Measurements from ENCODE around the gene ANXA2R. TPM values are rescaled to one million over a fixed set of nuclear protein-coding genes. Genes with fewer than 3 reads are reported as not detected.
"Not testable (repeated sequence)": the region's sequence is repeated elsewhere in the genome, so short reads cannot be mapped to it uniquely, and the experiment has no call there.

ANXA2R gene
- total RNA-seq, 2 experiments from 2014 or later: 39.2 to 41.1 TPM

DNA sequence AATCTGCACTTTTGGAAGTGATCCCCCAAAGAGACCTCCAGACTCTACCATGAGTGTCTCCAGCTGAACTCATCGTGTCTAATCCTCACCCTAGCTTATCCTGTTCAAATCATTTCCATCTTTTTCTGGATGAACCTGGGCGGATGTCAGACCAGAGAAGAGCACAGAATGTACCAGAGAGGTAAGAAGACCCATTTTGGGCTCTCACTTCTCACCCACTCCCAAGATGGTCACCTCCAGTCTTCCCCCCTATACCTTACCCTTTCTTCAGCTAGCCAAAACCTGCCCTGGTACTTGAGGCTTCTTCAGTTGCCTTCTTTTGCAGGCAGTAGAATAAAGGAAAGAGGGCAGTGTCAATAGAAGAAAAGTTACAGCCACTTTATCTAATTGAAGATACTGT lies 27.9 kb upstream of the ANXA2R start:
- H3K27ac Mint-ChIP-seq: peak overlapping the region; percentile 100
- POLR2A ChIA-PET: interaction anchor here (0.6 to 9.6 kb wide), 12 partner anchors 21 to 416 kb away, joined by 3 to 300 read pairs (median 14); partner anchors contain the start of genes ANXA2R, HMGCS1, TMEM267 and ZNF131
- ATAC-seq (ENCODE audit: low read depth) (no peak), DNase-seq (no peak)
- H3K9me3 Mint-ChIP-seq: no peaks in the 10 kb centered on the region
- H3K27me3 Mint-ChIP-seq: no peaks in the 10 kb centered on the region
- H3K4me1 Mint-ChIP-seq: peaks cover 27% of the 10 kb centered on the region
- H3K4me3 Mint-ChIP-seq: peak overlapping the region; percentile 99
- H3K36me3 Mint-ChIP-seq: peaks cover 21% of the 10 kb centered on the region

DNA sequence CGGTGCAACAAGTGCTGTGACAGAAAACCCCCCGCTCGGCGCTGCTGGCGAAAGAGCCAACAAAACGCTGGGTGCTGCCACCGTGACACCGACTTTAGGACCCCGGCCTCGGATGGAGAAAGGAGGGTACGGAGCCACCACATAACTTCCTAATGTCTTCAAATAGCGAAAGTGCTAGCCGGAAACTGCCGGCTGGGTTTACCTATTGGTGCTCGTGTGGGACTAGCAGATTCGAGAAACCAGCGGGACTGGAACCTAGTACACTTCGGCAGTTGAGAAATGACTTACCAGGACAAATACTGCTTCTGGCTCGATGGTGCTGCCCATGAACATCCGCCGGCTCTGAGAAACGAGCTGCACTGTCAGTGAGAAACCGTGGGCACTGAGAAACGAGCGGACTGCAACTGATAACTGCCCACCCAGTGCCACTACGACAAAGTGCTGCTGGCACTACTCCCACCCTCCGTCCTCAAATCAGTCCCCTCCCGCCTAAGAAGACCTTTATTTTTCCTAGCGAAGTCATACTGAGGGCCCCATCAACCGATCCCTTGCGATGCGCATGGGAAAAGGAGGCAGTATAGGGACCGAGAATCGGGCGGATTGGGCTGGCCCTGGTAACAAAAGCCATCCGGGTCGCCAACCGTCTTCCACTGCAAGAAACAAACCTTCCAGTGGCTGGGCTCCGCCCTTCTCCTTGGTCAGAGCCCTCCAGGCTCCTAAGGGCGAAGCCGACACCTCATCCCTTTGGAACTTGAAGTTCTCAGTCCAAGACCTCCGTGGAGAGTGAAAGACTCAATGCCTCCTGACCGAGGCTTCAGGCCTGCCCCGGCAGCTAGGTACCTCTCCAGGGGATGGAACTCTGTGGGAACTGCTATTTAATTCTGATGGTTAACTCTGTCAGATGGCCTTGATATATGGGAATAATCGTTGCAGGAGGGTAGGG lies 27.0 kb upstream of the ANXA2R start:
- Mint-ChIP-seq H3K27me3 (no peaks in the 10 kb centered on the region), H3K27ac (peak overlapping the region; percentile 100), H3K4me1 (peaks cover 30% of the 10 kb centered on the region), H3K4me3 (peak overlapping the region; percentile 99), H3K36me3 (peaks cover 20% of the 10 kb centered on the region), H3K9me3 (no peaks in the 10 kb centered on the region)
- POLR2A ChIA-PET: interaction anchor here (0.6 to 9.6 kb wide), 13 partner anchors 27 to 417 kb away, joined by 3 to 300 read pairs (median 26); partner anchors contain the start of genes ANXA2R, HMGCS1, TMEM267 and ZNF131
- DNase-seq (peak; percentile 85), ATAC-seq (ENCODE audit: low read depth) (peak; percentile 39)

DNA sequence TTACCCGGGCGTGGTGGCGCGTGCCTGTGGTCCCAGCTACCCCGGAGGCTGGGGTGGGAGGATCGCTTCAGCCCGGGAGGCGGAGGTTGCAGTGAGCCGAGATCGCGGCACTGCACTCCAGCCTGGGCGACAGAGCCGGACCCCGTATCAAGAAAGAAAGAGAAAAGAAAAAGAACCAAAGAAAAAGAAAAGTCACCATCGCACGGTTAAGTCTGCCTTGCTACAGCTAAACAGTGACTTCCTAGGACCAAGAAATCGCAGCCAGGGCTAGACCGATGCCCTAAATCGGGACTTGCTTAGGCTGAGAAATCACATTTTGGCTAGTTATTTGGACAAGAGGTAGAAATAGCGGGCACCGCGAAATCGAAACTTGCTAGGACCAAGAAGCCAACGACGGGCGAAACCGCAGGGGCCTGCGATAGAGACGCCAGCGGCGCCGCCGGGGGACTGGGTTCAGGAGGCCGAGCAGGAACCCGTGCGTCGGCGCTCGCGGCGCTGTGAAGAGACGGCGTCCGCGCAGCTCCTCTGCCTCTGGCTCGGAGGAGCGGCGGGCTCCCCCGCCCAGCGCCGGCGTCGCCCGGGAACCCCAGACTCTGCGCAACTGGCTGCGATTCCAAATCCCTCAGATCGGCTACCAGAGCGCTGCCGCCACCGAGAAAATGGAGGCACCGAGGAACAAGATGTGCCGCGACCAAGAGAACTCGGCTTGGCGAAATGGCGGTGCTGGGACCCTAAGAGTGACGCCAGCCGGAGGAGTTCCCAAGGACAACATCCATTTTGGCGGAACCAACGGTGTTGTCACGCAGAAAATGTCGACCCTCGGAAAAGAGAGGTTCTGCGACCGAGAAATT lies 26.1 kb upstream of the ANXA2R start:
- DNase-seq: peak; percentile 80
- H3K4me1 Mint-ChIP-seq: peaks cover 30% of the 10 kb centered on the region
- peak; percentile 36 for ATAC-seq (ENCODE audit: low read depth)
- peaks cover 21% of the 10 kb centered on the region for H3K36me3 Mint-ChIP-seq
- no peaks in the 10 kb centered on the region for H3K27me3 Mint-ChIP-seq
- POLR2A ChIA-PET: interaction anchor here (0.6 to 9.6 kb wide), 12 partner anchors 20 to 418 kb away, joined by 3 to 300 read pairs (median 41); partner anchors contain the start of genes ANXA2R, HMGCS1, TMEM267 and ZNF131
- H3K27ac Mint-ChIP-seq: peak overlapping the region; percentile 100
- peak overlapping the region; percentile 99 for H3K4me3 Mint-ChIP-seq
- no peaks in the 10 kb centered on the region for H3K9me3 Mint-ChIP-seq

DNA sequence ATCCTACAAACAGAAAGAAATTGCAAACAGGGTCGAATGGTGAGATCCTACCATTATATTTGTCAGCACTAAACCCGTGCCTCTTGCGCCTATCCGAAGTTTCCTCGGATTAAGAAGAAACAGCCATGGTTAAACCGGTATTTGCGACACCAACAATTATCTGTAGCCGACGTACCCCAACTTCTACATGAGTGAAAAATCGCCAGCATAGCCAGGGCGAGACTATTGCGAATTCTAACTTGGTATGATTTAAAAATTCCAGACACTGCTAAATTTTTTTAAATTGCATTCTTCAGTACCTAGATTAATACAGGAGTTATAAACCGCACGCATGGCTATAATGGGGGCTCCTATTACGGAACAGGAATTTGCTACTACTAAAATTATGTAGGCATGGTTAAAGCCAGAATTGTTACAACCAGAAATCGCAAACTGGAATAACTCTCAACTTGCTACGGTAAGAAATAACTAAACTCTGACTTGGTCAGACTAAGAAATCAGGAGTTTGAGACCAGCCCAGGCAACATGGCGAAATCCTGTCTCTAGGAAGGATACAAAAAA lies 25.3 kb upstream of the ANXA2R start:
- Mint-ChIP-seq H3K9me3 (no peaks in the 10 kb centered on the region), H3K27ac (peak overlapping the region; percentile 100), H3K36me3 (peaks cover 14% of the 10 kb centered on the region), H3K4me3 (peak overlapping the region; percentile 99), H3K27me3 (no peaks in the 10 kb centered on the region), H3K4me1 (peaks cover 25% of the 10 kb centered on the region)
- POLR2A ChIA-PET: interaction anchor here (0.6 to 9.6 kb wide), 17 partner anchors 14 to 419 kb away, joined by 3 to 300 read pairs (median 13); partner anchors contain the start of genes ANXA2R, HMGCS1, TMEM267 and ZNF131
- DNase-seq: no peak
- no peak for ATAC-seq (ENCODE audit: low read depth)

DNA sequence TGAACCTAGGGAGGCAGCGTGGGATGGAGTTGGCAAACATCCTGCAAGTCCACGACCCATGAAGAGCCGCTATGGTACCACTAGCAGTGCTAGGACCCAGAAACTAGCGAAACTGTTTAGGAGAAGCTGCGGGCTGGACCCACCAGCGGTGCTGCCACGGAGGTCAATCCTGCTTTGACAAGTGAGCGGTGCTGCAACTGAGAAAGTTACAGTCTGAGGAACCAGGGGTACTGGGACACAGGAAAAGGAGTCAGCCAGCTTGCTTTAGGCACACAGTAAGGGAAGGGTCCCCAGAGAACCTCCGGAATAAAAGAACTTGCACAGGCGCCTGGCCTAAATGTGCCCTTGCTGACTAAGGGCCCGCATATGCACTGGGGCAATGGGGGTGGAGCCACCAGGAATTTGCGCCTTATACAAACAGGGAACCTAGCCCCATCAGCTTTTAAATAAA lies 23.6 kb upstream of the ANXA2R start:
- POLR2A ChIA-PET: interaction anchor here (1.4 to 9.6 kb wide), 10 partner anchors 12 to 250 kb away, joined by 4 to 300 read pairs (median 58); partner anchors contain the start of genes ANXA2R, HMGCS1 and ZNF131
- ATAC-seq (ENCODE audit: low read depth): no peak
- Mint-ChIP-seq H3K4me1 (peaks cover 21% of the 10 kb centered on the region), H3K9me3 (peaks cover 7% of the 10 kb centered on the region), H3K36me3 (peaks cover 19% of the 10 kb centered on the region), H3K27me3 (no peaks in the 10 kb centered on the region), H3K4me3 (no peak overlapping the region), H3K27ac (peak overlapping the region; percentile 100)
- no peak for DNase-seq

DNA sequence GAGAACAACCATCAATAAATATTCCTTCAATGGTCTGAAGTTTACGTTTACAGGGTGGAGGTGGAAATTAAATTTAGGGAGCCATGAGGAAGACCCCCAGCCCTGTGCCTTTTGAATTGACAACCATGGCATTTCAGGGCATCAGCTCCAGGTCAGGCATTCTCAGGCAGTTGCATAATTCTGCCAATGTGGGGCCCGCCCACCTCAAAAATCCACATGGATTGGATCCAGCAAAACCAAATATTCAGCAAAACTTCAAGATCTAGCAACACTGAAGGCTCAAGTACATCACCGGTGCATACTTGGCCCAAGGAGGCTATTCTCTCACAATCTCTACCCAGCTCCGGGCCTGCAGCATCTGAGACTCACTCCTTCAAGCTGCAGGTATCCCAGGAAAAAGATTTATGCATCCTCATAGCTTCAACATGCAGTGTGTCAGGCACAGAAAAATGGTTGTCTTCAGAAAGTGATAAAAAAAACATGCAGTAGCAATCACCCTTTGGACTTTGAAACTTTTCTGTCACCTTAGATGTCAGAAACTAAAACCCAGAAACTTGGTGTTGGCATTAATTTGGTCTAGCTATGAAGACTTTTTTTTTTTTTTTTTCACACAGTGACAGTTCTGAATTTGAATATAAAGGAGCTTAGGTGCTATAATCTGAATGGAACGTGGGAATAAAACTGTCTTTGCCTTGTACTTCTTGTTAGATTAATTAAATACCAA lies 21.4 kb upstream of the ANXA2R start:
- POLR2A ChIA-PET: interaction anchor here (1.1 to 1.8 kb wide), 3 partner anchors 15 to 69 kb away, joined by 3 to 8 read pairs (median 5); no protein-coding TSS in a partner anchor

DNA sequence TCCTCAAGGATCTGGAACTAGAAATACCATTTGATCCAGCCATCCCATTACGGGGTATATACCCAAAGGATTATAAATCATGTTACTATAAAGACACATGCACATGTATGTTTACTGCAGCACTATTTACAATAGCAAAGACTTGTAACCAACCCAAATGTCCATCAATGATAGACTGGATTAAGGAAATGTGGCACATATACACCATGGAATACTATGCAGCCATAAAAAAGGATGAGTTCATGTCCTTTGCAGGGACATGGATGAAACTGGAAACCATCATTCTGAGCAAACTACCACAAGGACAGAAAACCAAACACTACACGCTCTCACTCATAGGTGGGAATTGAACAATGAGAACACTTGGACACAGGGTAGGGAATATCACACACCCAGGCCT lies 19.9 kb upstream of the ANXA2R start:
- Mint-ChIP-seq H3K36me3 (peaks cover 28% of the 10 kb centered on the region), H3K4me1 (peaks cover 10% of the 10 kb centered on the region), H3K9me3 (peaks cover 17% of the 10 kb centered on the region)
- POLR2A ChIA-PET; H3K27me3 Mint-ChIP-seq; H3K4me3 Mint-ChIP-seq; DNase-seq; ATAC-seq (ENCODE audit: low read depth); H3K27ac Mint-ChIP-seq: not testable (repeated sequence)

More for the DNA sequence above, 21.4 kb upstream of the ANXA2R start:
- no peaks in the 10 kb centered on the region for H3K27me3 Mint-ChIP-seq
- DNase-seq (no peak), ATAC-seq (ENCODE audit: low read depth) (no peak)
- no peak overlapping the region for H3K4me3 Mint-ChIP-seq
- H3K27ac Mint-ChIP-seq: no peak overlapping the region
- peaks cover 10% of the 10 kb centered on the region for H3K4me1 Mint-ChIP-seq
- peaks cover 9% of the 10 kb centered on the region for H3K9me3 Mint-ChIP-seq
- H3K36me3 Mint-ChIP-seq: peaks cover 17% of the 10 kb centered on the region

DNA sequence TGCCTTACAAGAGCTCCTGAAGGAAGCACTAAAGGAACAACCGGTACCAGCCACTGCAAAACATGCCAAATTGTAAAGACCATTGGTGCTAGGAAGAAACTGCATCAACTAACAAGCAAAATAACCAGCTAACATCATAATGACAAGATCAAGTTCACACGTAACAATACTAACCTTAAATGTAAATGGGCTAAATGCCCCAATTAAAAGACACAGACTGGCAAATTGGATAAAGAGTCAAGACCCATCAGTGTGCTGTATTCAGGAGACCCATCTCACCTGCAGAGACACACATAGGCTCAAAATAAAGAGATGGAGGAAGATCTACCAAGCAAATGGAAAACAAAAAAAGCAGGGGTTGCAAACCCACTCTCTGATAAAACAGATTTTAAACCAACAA lies 15.0 kb upstream of the ANXA2R start:
- H3K27me3 Mint-ChIP-seq; H3K4me1 Mint-ChIP-seq; POLR2A ChIA-PET; DNase-seq; H3K27ac Mint-ChIP-seq; H3K4me3 Mint-ChIP-seq; ATAC-seq (ENCODE audit: low read depth): not testable (repeated sequence)
- Mint-ChIP-seq H3K36me3 (peaks cover 51% of the 10 kb centered on the region), H3K9me3 (peaks cover 28% of the 10 kb centered on the region)

DNA sequence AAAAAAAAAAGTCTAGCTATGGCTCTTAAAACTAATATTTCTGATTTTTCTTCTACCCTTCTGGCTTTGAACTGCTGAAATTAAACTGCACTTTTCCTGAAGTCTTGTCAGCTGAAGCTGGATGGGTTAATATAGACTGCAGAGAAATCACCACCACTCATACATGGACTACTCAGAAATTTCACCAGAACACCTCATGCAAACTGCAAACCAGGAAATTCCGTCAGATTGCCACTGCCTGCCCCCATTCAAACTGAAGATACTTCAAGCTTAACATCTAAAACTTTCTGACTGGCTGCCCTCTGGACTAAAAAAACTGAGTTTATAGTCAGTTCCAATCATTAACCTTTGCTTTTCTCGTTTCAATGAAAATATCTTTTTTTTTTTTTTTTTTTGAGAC lies 11.6 kb upstream of the ANXA2R start:
- peak overlapping the region; percentile 32 for H3K27ac Mint-ChIP-seq
- H3K27me3 Mint-ChIP-seq: no peaks in the 10 kb centered on the region
- ATAC-seq (ENCODE audit: low read depth) (no peak), DNase-seq (no peak)
- H3K4me3 Mint-ChIP-seq: no peak overlapping the region
- peaks cover 10% of the 10 kb centered on the region for H3K4me1 Mint-ChIP-seq
- H3K36me3 Mint-ChIP-seq: peaks cover 40% of the 10 kb centered on the region
- POLR2A ChIA-PET: interaction anchor here (0.7 to 1.4 kb wide), 4 partner anchors 10 to 143 kb away, joined by 4 to 6 read pairs (median 5); no protein-coding TSS in a partner anchor
- peaks cover 21% of the 10 kb centered on the region for H3K9me3 Mint-ChIP-seq

DNA sequence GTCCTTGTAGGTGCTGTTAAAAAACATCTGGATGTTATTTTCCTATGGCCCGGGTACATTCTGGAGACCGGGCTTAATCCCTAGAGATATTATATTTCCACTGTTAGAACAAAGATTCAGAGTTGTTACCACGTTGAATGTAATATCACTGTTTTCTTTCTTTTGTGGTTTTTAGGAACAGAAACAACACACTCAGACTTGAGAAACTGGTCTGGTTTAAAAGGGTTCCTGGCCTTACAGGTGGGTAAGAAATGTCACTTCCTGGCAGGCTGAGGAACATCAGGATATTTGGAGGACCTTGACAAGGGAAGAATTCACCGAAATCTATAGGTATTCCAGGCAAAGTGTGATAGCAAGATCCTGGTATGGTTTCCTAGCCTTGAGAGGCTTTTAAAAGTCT lies 10.3 kb upstream of the ANXA2R start:
- peaks cover 16% of the 10 kb centered on the region for H3K9me3 Mint-ChIP-seq
- H3K27ac Mint-ChIP-seq: no peak overlapping the region
- peaks cover 35% of the 10 kb centered on the region for H3K36me3 Mint-ChIP-seq
- H3K4me1 Mint-ChIP-seq: peaks cover 16% of the 10 kb centered on the region
- DNase-seq (no peak), ATAC-seq (ENCODE audit: low read depth) (no peak)
- POLR2A ChIA-PET: interaction anchor here (1.2 to 1.9 kb wide), 2 partner anchors 14 to 43 kb away, joined by 3 to 7 read pairs; no protein-coding TSS in a partner anchor
- H3K27me3 Mint-ChIP-seq: no peaks in the 10 kb centered on the region
- no peak overlapping the region for H3K4me3 Mint-ChIP-seq

DNA sequence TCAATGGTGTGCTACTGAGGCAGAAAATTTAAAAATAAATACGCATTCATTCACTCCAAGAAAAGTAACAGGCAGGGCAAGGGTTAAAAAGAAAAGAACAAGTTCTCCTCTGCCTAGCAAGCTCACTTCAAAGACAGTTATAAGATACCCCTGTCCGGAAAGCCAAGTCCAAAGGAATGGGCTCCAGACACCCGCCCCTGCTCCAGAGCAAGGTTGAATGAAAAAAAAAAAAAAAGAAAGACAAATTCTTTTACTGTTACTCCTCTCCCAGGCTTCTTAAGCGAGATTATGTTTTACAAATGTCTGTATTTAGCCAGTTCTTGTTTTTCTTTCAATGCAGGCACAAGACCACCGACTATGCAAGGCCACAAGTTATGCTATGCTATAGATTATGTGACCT lies 9.1 kb upstream of the ANXA2R start:
- Mint-ChIP-seq H3K4me1 (peaks cover 22% of the 10 kb centered on the region), H3K36me3 (peaks cover 37% of the 10 kb centered on the region)

DNA sequence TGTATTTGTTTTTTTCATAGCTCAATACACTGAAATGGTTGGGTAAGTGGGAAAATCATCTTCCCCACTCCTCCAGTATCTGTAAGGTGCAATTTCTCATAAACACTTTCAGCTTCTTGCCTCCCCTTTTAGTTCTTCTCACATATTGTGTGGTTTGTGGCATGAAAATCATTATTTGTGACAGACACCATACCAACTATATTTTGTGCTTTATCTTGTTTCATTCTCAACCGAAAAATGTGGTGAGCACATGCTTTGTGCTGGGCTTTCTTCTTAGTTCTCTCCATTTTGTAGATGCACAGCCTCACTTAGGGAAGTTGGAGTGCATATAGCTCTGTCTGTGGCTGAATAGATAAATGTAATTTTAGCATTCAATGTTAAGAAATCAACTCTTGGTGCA lies 6.4 kb upstream of the ANXA2R start:
- Mint-ChIP-seq H3K9me3 (no peaks in the 10 kb centered on the region), H3K27ac (peak overlapping the region; percentile 58), H3K4me1 (peaks cover 28% of the 10 kb centered on the region), H3K36me3 (peaks cover 19% of the 10 kb centered on the region), H3K4me3 (no peak overlapping the region), H3K27me3 (no peaks in the 10 kb centered on the region)
- no peak for ATAC-seq (ENCODE audit: low read depth)
- POLR2A ChIA-PET: interaction anchor here (1.1 to 2.1 kb wide), 4 partner anchors 16 to 54 kb away, joined by 3 to 17 read pairs (median 4); no protein-coding TSS in a partner anchor
- no peak for DNase-seq

More for the DNA sequence above, 9.1 kb upstream of the ANXA2R start:
- ATAC-seq (ENCODE audit: low read depth) (no peak), DNase-seq (no peak)
- POLR2A ChIA-PET: interaction anchor here (0.9 to 1.9 kb wide), 4 partner anchors 8 to 54 kb away, joined by 3 to 7 read pairs (median 3); no protein-coding TSS in a partner anchor
- Mint-ChIP-seq H3K4me3 (no peak overlapping the region), H3K27ac (no peak overlapping the region), H3K27me3 (no peaks in the 10 kb centered on the region), H3K9me3 (peaks cover 10% of the 10 kb centered on the region)

Data from activated naive CD8-positive, alpha-beta T cell treated with anti-CD3 and anti-CD28 coated beads, Interleukin-2, amount 10 ng/mL, durations not matched to agents 7 days and 5 days (primary cell).